Neuronal stem cell (in vitro differentiated cells): ENCODE results near the gene LMTK3.

ENCODE experiments used
- DNase-seq: peaks from one replicate; pipeline ENCODE4 v3.0.0-alpha.2; 2013; ENCODE audit warnings: low spot score
- H2AFZ ChIP-seq: one replicate; pipeline ENCODE4 v1.6.1; 2013; ENCODE audit warnings: mild to moderate bottlenecking, low read length, inconsistent platforms
- H2AK5ac ChIP-seq: 2 replicates; pipeline ENCODE4 v1.6.1; 2013; ENCODE audit warnings: low read depth, mild to moderate bottlenecking, inconsistent platforms, low read length, moderate library complexity, mixed read lengths
- H2BK120ac ChIP-seq: 2 replicates; pipeline ENCODE4 v1.6.1; 2013; ENCODE audit warnings: low read depth, mild to moderate bottlenecking, inconsistent platforms, low read length, moderate library complexity, mixed read lengths
- H2BK12ac ChIP-seq: one replicate; pipeline ENCODE4 v1.6.1; 2013; ENCODE audit warnings: low read length, inconsistent platforms
- H2BK15ac ChIP-seq: 2 replicates; pipeline ENCODE4 v1.6.1; 2013; ENCODE audit warnings: mild to moderate bottlenecking, low read length, inconsistent platforms, mixed read lengths
- H2BK5ac ChIP-seq: one replicate; pipeline ENCODE4 v1.6.1; 2013; ENCODE audit warnings: inconsistent platforms, mild to moderate bottlenecking, low read length, moderate library complexity
- H3K14ac ChIP-seq: one replicate; pipeline ENCODE4 v1.6.1; 2013; ENCODE audit warnings: low read length, inconsistent platforms
- H3K18ac ChIP-seq: 2 replicates; pipeline ENCODE4 v1.6.1; 2013; ENCODE audit warnings: low read length, inconsistent platforms
- H3K23ac ChIP-seq: 2 replicates; pipeline ENCODE4 v1.6.1; 2013; ENCODE audit warnings: low read depth, mild to moderate bottlenecking, mixed read lengths, low read length, inconsistent platforms; ENCODE audit not compliant: poor library complexity
- H3K27ac ChIP-seq: replicated peaks from 3 replicates; pipeline ENCODE4 v1.5.1; 2013; ENCODE audit warnings: low read length, inconsistent platforms
- H3K27me3 ChIP-seq, 3 experiments: 2 replicates each; pipeline ENCODE4 v1.6.1; 2013; ENCODE audit warnings: low read length in 3 of 3, mild to moderate bottlenecking in 2 of 3, inconsistent platforms in 1 of 3, low read depth in 1 of 3, mixed read lengths in 1 of 3, moderate library complexity in 1 of 3; ENCODE audit not compliant: control insufficient read depth in 3 of 3, insufficient read depth in 3 of 3
- H3K36me3 ChIP-seq, 2 donors: replicated peaks in 1 of 2; 2 replicates each; pipeline ENCODE4 v1.6.1; 2013; ENCODE audit warnings: low read length in 2 of 2; ENCODE audit not compliant: control insufficient read depth in 2 of 2, insufficient read depth in 2 of 2
- H3K4ac ChIP-seq: 2 replicates; pipeline ENCODE4 v1.6.1; 2013; ENCODE audit warnings: inconsistent platforms, mild to moderate bottlenecking, low read length, moderate library complexity
- H3K4me1 ChIP-seq, 2 donors: 1 replicate in 1 of 2; 2 replicates in 1 of 2; pipeline ENCODE4 v1.6.1; 2013; ENCODE audit warnings: low read length in 2 of 2, low read depth in 1 of 2; ENCODE audit not compliant: control insufficient read depth in 2 of 2, insufficient read depth in 1 of 2
- H3K4me2 ChIP-seq: one replicate; pipeline ENCODE4 v1.6.1; 2013; ENCODE audit warnings: mild to moderate bottlenecking, low read length, inconsistent platforms; ENCODE audit not compliant: insufficient read depth, poor library complexity, severe bottlenecking
- H3K4me3 ChIP-seq, 2 donors: 2 replicates each; pipeline ENCODE4 v1.5.1; 2013; ENCODE audit warnings: low read length in 2 of 2, mild to moderate bottlenecking in 2 of 2, inconsistent platforms in 1 of 2, moderate library complexity in 1 of 2
- H3K79me1 ChIP-seq: one replicate; pipeline ENCODE4 v1.6.1; 2013; ENCODE audit warnings: low read depth, mild to moderate bottlenecking, inconsistent platforms, low read length, moderate library complexity
- H3K9ac ChIP-seq: one replicate; pipeline ENCODE4 v1.6.1; 2013; ENCODE audit warnings: mild to moderate bottlenecking, low read depth, low read length, inconsistent platforms; ENCODE audit not compliant: poor library complexity
- H3K9me3 ChIP-seq, 2 donors: replicated peaks in 1 of 2; 2 replicates each; pipeline versions ENCODE3 to v1.6.1; 2013; ENCODE audit warnings: low read length in 2 of 2, mild to moderate bottlenecking in 2 of 2, inconsistent platforms in 1 of 2, low read depth in 1 of 2, mixed read lengths in 1 of 2, moderate library complexity in 1 of 2; ENCODE audit not compliant: control insufficient read depth in 2 of 2, insufficient read depth in 1 of 2
- H4K8ac ChIP-seq: one replicate; pipeline ENCODE4 v1.6.1; 2013; ENCODE audit warnings: low read depth, mild to moderate bottlenecking, inconsistent platforms, low read length, moderate library complexity
- H4K91ac ChIP-seq: one replicate; pipeline ENCODE4 v1.6.1; 2013; ENCODE audit warnings: low read length, low read depth, mild to moderate bottlenecking, inconsistent platforms; ENCODE audit not compliant: poor library complexity
- WGBS, 2 donors: extraction: QIAGEN DNeasy Blood & Tissue Kit; methylation state at CpG; one replicate each; pipeline ENCODE4 v1.1.7; 2013; ENCODE audit warnings: missing lambda C conversion rate in 2 of 2, mixed read lengths in 1 of 2; ENCODE audit not compliant: insufficient read length in 2 of 2, insufficient replicate concordance in 1 of 2; ENCODE audit errors: extremely low coverage in 2 of 2; 5-methylcytosine and 5-hydroxymethylcytosine counted together

LMTK3 gene

GRCh38 chr19:48479686-48480085, 31.9 kb downstream of the LMTK3 start:
- no peak overlapping the region for H3K27ac ChIP-seq

GRCh38 chr19:48478339-48479256, 33.0 kb downstream of the LMTK3 start:
- Histone ChIP-seq H3K79me1 (peaks cover 9% of the 10 kb centered on the region), H3K4ac (no peak overlapping the region), H3K9ac (peak overlapping the region; percentile 4), H3K4me1 (no peaks in the 10 kb centered on the region), H3K36me3 (peaks cover 58 to 90% of the 10 kb centered on the region in 2 donors), H3K9me3 (no peaks in the 10 kb centered on the region), H3K27me3 (no peaks in the 10 kb centered on the region), H3K14ac (peak overlapping the region; percentile 8), H2BK5ac (no peak overlapping the region), H3K23ac (peak overlapping the region; percentile 31), H3K4me3 (no peak overlapping the region), H2BK15ac (no peak overlapping the region), H2BK120ac (no peak overlapping the region), H2AFZ (no peak overlapping the region), H3K18ac (no peak overlapping the region), H3K27ac (no peak overlapping the region), H4K8ac (no peak overlapping the region), H2BK12ac (no peak overlapping the region), H2AK5ac (no peak overlapping the region), H4K91ac (no peak overlapping the region), H3K4me2 (no peak overlapping the region)
- no CpG with 5 or more reads among the region's 29 CpGs for WGBS, 2 donors
- no peak for DNase-seq

More at GRCh38 chr19:48479686-48480085, 31.9 kb downstream of the LMTK3 start:
- no peak overlapping the region for H3K4me3 ChIP-seq
- no peak overlapping the region for H2BK120ac ChIP-seq
- no peak overlapping the region for H2BK12ac ChIP-seq
- H3K18ac ChIP-seq = no peak overlapping the region
- DNase-seq = no peak
- H4K91ac ChIP-seq = no peak overlapping the region
- peak overlapping the region; percentile 4 for H4K8ac ChIP-seq
- H3K14ac ChIP-seq = no peak overlapping the region
- peaks cover 3% of the 10 kb centered on the region for H3K79me1 ChIP-seq
- no peak overlapping the region for H2BK5ac ChIP-seq
- H2BK15ac ChIP-seq = no peak overlapping the region
- H3K36me3 ChIP-seq = peaks cover 47 to 85% of the 10 kb centered on the region in 2 donors
- WGBS, 2 donors = no CpG with 5 or more reads among the region's 7 CpGs
- H3K27me3 ChIP-seq = no peaks in the 10 kb centered on the region
- no peak overlapping the region for H3K9ac ChIP-seq
- H2AFZ ChIP-seq = no peak overlapping the region
- H3K4me2 ChIP-seq = no peak overlapping the region
- no peak overlapping the region for H3K23ac ChIP-seq
- no peak overlapping the region for H3K4ac ChIP-seq
- H3K4me1 ChIP-seq = no peaks in the 10 kb centered on the region
- H3K9me3 ChIP-seq = no peaks in the 10 kb centered on the region
- H2AK5ac ChIP-seq = no peak overlapping the region

- Histone ChIP-seq H3K4ac (no peak overlapping the region), H2BK120ac (no peak overlapping the region), H3K14ac (no peak overlapping the region), H3K9ac (peak overlapping the region; percentile 24), H3K18ac (no peak overlapping the region), H4K8ac (no peak overlapping the region), H2BK5ac (no peak overlapping the region), H2BK12ac (no peak overlapping the region), H3K4me3 (no peak overlapping the region), H2AK5ac (no peak overlapping the region), H3K36me3 (peaks cover 66 to 94% of the 10 kb centered on the region in 2 donors), H3K27me3 (no peaks in the 10 kb centered on the region), H3K4me1 (no peaks in the 10 kb centered on the region), H3K27ac (no peak overlapping the region), H4K91ac (no peak overlapping the region), H3K4me2 (no peak overlapping the region), H2BK15ac (no peak overlapping the region), H3K9me3 (no peaks in the 10 kb centered on the region), H3K23ac (no peak overlapping the region), H3K79me1 (peaks cover 9% of the 10 kb centered on the region), H2AFZ (no peak overlapping the region)
- no peak for DNase-seq
- WGBS, 2 donors = no CpG with 5 or more reads among the region's 22 CpGs
Measured at GRCh38 chr19:48477698-48478338, 33.8 kb downstream of the LMTK3 start.

- Histone ChIP-seq H3K27me3 (no peaks in the 10 kb centered on the region), H3K79me1 (peaks cover 13% of the 10 kb centered on the region), H2BK12ac (no peak overlapping the region), H3K9me3 (no peaks in the 10 kb centered on the region), H3K4ac (no peak overlapping the region), H3K4me3 (no peak overlapping the region), H2AFZ (no peak overlapping the region), H2BK120ac (no peak overlapping the region), H3K36me3 (peaks cover 71 to 97% of the 10 kb centered on the region in 2 donors), H3K4me1 (no peaks in the 10 kb centered on the region), H4K8ac (no peak overlapping the region), H3K27ac (no peak overlapping the region), H2BK5ac (no peak overlapping the region), H2AK5ac (no peak overlapping the region), H3K14ac (no peak overlapping the region), H3K9ac (peak overlapping the region; percentile 24), H3K18ac (no peak overlapping the region), H2BK15ac (no peak overlapping the region), H4K91ac (no peak overlapping the region), H3K23ac (no peak overlapping the region), H3K4me2 (no peak overlapping the region)
- DNase-seq = no peak
- WGBS, 2 donors = no CpG with 5 or more reads among the region's 10 CpGs
Measured at GRCh38 chr19:48477067-48477685, 34.5 kb downstream of the LMTK3 start.
